K562 (cell line): Measurements from ENCODE around the gene MGA.

Source experiments
- CTCF ChIP-seq, 3 experiments: IDR thresholded peaks in 2 of 3; conservative IDR thresholded peaks in 1 of 3; 2 replicates each; pipeline ENCODE4 v1.5.1; 2011 to 2012; ENCODE audit warnings: low read length in 3 of 3, mild to moderate bottlenecking in 3 of 3, control low read depth in 2 of 3, improper control_type of control experiment in 1 of 3, inconsistent platforms in 1 of 3, low read depth in 1 of 3, mixed read lengths in 1 of 3, moderate library complexity in 1 of 3; ENCODE audit not compliant: insufficient read depth in 2 of 3
- PHF8 ChIP-seq: fragments of 200-600 bp; sonication (generic); IDR thresholded peaks from 2 replicates; pipeline ENCODE4 v1.6.1; 2012; ENCODE audit warnings: mixed run types, mild to moderate bottlenecking, inconsistent platforms, low read length, moderate library complexity, borderline replicate concordance
- RBBP5 ChIP-seq: fragments of 200-600 bp; sonication (generic); IDR thresholded peaks from 2 replicates; pipeline ENCODE4 v1.6.1; 2012; ENCODE audit warnings: borderline replicate concordance, mild to moderate bottlenecking, low read length, control low read depth, inconsistent platforms; ENCODE audit not compliant: insufficient read depth, poor library complexity, severe bottlenecking
- TBP ChIP-seq: optimal IDR thresholded peaks from 2 replicates; pipeline ENCODE3; 2011; ENCODE audit warnings: low read depth, low read length, improper control_type of control experiment

GRCh38 chr15:41779662-41780157 lies 119.5 kb downstream of the MGA start:
- no peak for TF ChIP-seq CTCF (IDR thresholded peaks at IDR 0.05 in 2 of 3, conservative IDR thresholded peaks at IDR 0.05 in 1 of 3; ENCODE audit: insufficient read depth in 2 of 3, low read depth in 1 of 3, low read length in 3 of 3)
- no peak for TF ChIP-seq RBBP5
- TF ChIP-seq TBP = no peak
- no peak for TF ChIP-seq PHF8
